NB4 (cell line): Measurements from ENCODE around the gene TGFBR2.

Experiments
- CTCF ChIP-seq: IDR thresholded peaks from one replicate; pipeline ENCODE4 v1.5.1; 2012; ENCODE audit warnings: low read depth, low read length
- MAX ChIP-seq: IDR thresholded peaks from 2 replicates; pipeline ENCODE4 v1.6.1; 2011; ENCODE audit warnings: low read depth, low read length
- MYC ChIP-seq: IDR thresholded peaks from 2 replicates; pipeline ENCODE4 v1.6.1; 2011; ENCODE audit warnings: low read depth, low read length
- POLR2A ChIP-seq: IDR thresholded peaks from 2 replicates; pipeline ENCODE4 v1.6.1; 2011; ENCODE audit warnings: mild to moderate bottlenecking; ENCODE audit not compliant: insufficient read length; ENCODE audit errors: extremely low read depth

- no peak for TF ChIP-seq CTCF
- TF ChIP-seq POLR2A, result no peak
- TF ChIP-seq MAX, result no peak
- no peak for TF ChIP-seq MYC
Measured at GRCh38 chr3:30719536-30719935, 113.1 kb downstream of the TGFBR2 start.
